Measurements from ENCODE around the gene SUV39H2. TPM values are rescaled to one million over a fixed set of nuclear protein-coding genes. Genes with fewer than 3 reads are reported as not detected.
A peak's percentile ranks its signal among the peaks of the same experiment; 100 is the strongest.

The SUV39H2 gene
- total RNA-seq, 5 donors from 2014 or later (not counting 1 experiment from before 2014, with no cell fraction given), result 2.4 to 5.1 (median 3.4) TPM

GRCh38 chr10:14880229-14880628 is 1.6 kb downstream of the SUV39H2 start:
- Histone ChIP-seq H3K4me1 (ENCODE audit: control insufficient read depth in 1 of 2, extremely low read depth in 1 of 2, insufficient read depth in 2 of 2, low read length in 2 of 2) (peaks cover 5 to 14% of the 10 kb centered on the region in 2 experiments), H3K9me3 (no peaks in the 10 kb centered on the region), H3K27ac (ENCODE audit: low read length) (no peak overlapping the region), H3K4me3 (ENCODE audit: control insufficient read depth in 1 of 2, extremely low read depth in 1 of 2, low read length in 1 of 2) (no peak overlapping the region), H3K36me3 (ENCODE audit: control insufficient read depth in 2 of 2, extremely low read depth in 1 of 2, insufficient read depth in 1 of 2, low read length in 1 of 2) (no peaks in the 10 kb centered on the region), H3K27me3 (replicated peaks in 1 of 2; ENCODE audit: control insufficient read depth in 2 of 2, extremely low read depth in 1 of 2, insufficient read depth in 2 of 2, low read length in 1 of 2) (no peaks in the 10 kb centered on the region)
- H3K4me3 Mint-ChIP-seq, result peak overlapping the region; percentile 86 to 92 (median 88)
- ChIA-PET CTCF (interaction anchor here in 1 of 2 donors (1.1 to 1.2 kb wide), 2 partner anchors 22 to 25 kb away, joined by 3 to 4 read pairs; no protein-coding TSS in a partner anchor), POLR2A (no interaction called here)
- H3K36me3 Mint-ChIP-seq, result peaks cover 2% of the 10 kb centered on the region
- no CpG with 5 or more reads among the region's 7 CpGs for WGBS (ENCODE audit: insufficient coverage)
- H3K9me3 Mint-ChIP-seq, result no peaks in the 10 kb centered on the region
- no peaks in the 10 kb centered on the region for H3K27me3 Mint-ChIP-seq
- DNase-seq, result peak in 1 of 35 experiments; percentile 11
- peaks cover 31 to 40% (median 34%) of the 10 kb centered on the region in 3 donors for H3K4me1 Mint-ChIP-seq
- H3K27ac Mint-ChIP-seq, result peak overlapping the region in 1 of 2 donors; percentile 66
- no peak for ATAC-seq (replicated peaks in 1 of 4)

- Mint-ChIP-seq H3K27me3 (no peaks in the 10 kb centered on the region), H3K4me3 (no peak overlapping the region), H3K9me3 (no peaks in the 10 kb centered on the region), H3K4me1 (peaks cover 17 to 19% (median 19%) of the 10 kb centered on the region in 3 donors), H3K36me3 (no peaks in the 10 kb centered on the region), H3K27ac (no peak overlapping the region)
- H3K27me3 ChIP-seq (replicated peaks in 1 of 2; ENCODE audit: control insufficient read depth in 2 of 2, extremely low read depth in 1 of 2, insufficient read depth in 2 of 2, low read length in 1 of 2), result no peaks in the 10 kb centered on the region
- ChIA-PET CTCF (no interaction called here), POLR2A (no interaction called here)
- no CpG with 5 or more reads among the region's 3 CpGs for WGBS (ENCODE audit: insufficient coverage)
- H3K9me3 ChIP-seq, result no peaks in the 10 kb centered on the region
- peaks cover 0 to 4% of the 10 kb centered on the region in 2 donors for H3K36me3 ChIP-seq (ENCODE audit: control insufficient read depth in 2 of 2, extremely low read depth in 1 of 2, insufficient read depth in 1 of 2, low read length in 1 of 2)
- no peak for DNase-seq
- H3K27ac ChIP-seq (ENCODE audit: low read length), result no peak overlapping the region
- H3K4me3 ChIP-seq (ENCODE audit: control insufficient read depth in 1 of 2, extremely low read depth in 1 of 2, low read length in 1 of 2), result no peak overlapping the region
- no peak for ATAC-seq (replicated peaks in 1 of 4)
- H3K4me1 ChIP-seq (ENCODE audit: control insufficient read depth in 1 of 2, extremely low read depth in 1 of 2, insufficient read depth in 2 of 2, low read length in 2 of 2), result peaks cover 5 to 9% of the 10 kb centered on the region in 2 experiments
These were observed 5.4 kb downstream of the SUV39H2 start for GRCh38 chr10:14884082-14884481.

DNA sequence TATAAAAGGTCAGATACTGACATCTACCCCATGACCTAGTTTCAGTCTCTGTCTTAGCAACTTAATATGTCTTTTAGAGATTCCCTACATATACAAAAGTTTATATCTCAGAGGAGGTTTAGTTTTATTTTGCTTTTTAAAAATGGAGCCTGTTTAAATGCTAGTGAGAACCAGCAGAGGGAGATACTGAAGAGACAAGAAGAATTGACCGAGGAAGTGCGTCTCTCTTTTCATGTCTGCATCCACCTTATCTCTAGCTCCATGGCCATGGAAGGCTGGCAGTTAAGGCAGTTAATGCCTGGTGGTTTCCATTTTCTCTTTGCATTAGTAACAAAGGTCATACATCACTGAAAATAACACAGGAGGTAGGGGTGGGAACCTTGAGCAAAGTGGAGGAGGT is 10.7 kb downstream of the SUV39H2 start:
- Mint-ChIP-seq H3K36me3 (no peaks in the 10 kb centered on the region), H3K4me3 (no peak overlapping the region), H3K4me1 (peaks cover 5 to 11% (median 5%) of the 10 kb centered on the region in 3 donors), H3K27ac (peak overlapping the region in 1 of 2 donors; percentile 23), H3K27me3 (no peaks in the 10 kb centered on the region), H3K9me3 (no peaks in the 10 kb centered on the region)
- ATAC-seq (replicated peaks in 1 of 4), result no peak
- ChIA-PET POLR2A (interaction anchor here in 1 of 2 donors (0.7 kb wide), 1 partner anchor 258 kb away, joined by 3 read pairs; no protein-coding TSS in a partner anchor), CTCF (interaction anchor here (0.6 to 1.9 kb wide), 7 partner anchors 9 to 78 kb away, joined by 3 to 6 read pairs (median 3); partner anchors contain the start of gene SUV39H2 (in 1 of the 2))
- DNase-seq, result peak in 1 of 35 experiments; percentile 36
- no peaks in the 10 kb centered on the region for H3K27me3 ChIP-seq (replicated peaks in 1 of 2; ENCODE audit: control insufficient read depth in 2 of 2, extremely low read depth in 1 of 2, insufficient read depth in 2 of 2, low read length in 1 of 2)
- peaks cover 0 to 4% of the 10 kb centered on the region in 2 donors for H3K36me3 ChIP-seq (ENCODE audit: control insufficient read depth in 2 of 2, extremely low read depth in 1 of 2, insufficient read depth in 1 of 2, low read length in 1 of 2)
- peaks cover 0 to 3% of the 10 kb centered on the region in 2 experiments for H3K4me1 ChIP-seq (ENCODE audit: control insufficient read depth in 1 of 2, extremely low read depth in 1 of 2, insufficient read depth in 2 of 2, low read length in 2 of 2)
- no peaks in the 10 kb centered on the region for H3K9me3 ChIP-seq
- no peak overlapping the region for H3K4me3 ChIP-seq (ENCODE audit: control insufficient read depth in 1 of 2, extremely low read depth in 1 of 2, low read length in 1 of 2)
- WGBS (ENCODE audit: insufficient coverage), result no CpG with 5 or more reads among the region's 2 CpGs
- no peak overlapping the region for H3K27ac ChIP-seq (ENCODE audit: low read length)

- Mint-ChIP-seq H3K36me3 (no peaks in the 10 kb centered on the region), H3K4me1 (peaks cover 5 to 11% (median 5%) of the 10 kb centered on the region in 3 donors), H3K9me3 (no peaks in the 10 kb centered on the region), H3K4me3 (no peak overlapping the region), H3K27ac (no peak overlapping the region), H3K27me3 (no peaks in the 10 kb centered on the region)
- WGBS (ENCODE audit: insufficient coverage), result 100% methylated on average over 1 of the region's 1 CpG
- no peak overlapping the region for H3K27ac ChIP-seq (ENCODE audit: low read length)
- peaks cover 0 to 3% of the 10 kb centered on the region in 2 experiments for H3K4me1 ChIP-seq (ENCODE audit: control insufficient read depth in 1 of 2, extremely low read depth in 1 of 2, insufficient read depth in 2 of 2, low read length in 2 of 2)
- CTCF ChIA-PET, result interaction anchor here (0.5 to 0.7 kb wide), 2 partner anchors 104 to 1592 kb away, joined by 3 read pairs; no protein-coding TSS in a partner anchor
- no peak for DNase-seq
- no peak for ATAC-seq (replicated peaks in 1 of 4)
- peaks cover 0 to 2% of the 10 kb centered on the region in 2 donors for H3K36me3 ChIP-seq (ENCODE audit: control insufficient read depth in 2 of 2, extremely low read depth in 1 of 2, insufficient read depth in 1 of 2, low read length in 1 of 2)
- POLR2A ChIA-PET, result no interaction called here
- no peaks in the 10 kb centered on the region for H3K27me3 ChIP-seq (replicated peaks in 1 of 2; ENCODE audit: control insufficient read depth in 2 of 2, extremely low read depth in 1 of 2, insufficient read depth in 2 of 2, low read length in 1 of 2)
- H3K4me3 ChIP-seq (ENCODE audit: control insufficient read depth in 1 of 2, extremely low read depth in 1 of 2, low read length in 1 of 2), result no peak overlapping the region
- no peaks in the 10 kb centered on the region for H3K9me3 ChIP-seq
These were observed 12.5 kb downstream of the SUV39H2 start for GRCh38 chr10:14891151-14891550.

GRCh38 chr10:14904316-14904732 is 25.7 kb downstream of the SUV39H2 start:
- peaks cover 8 to 16% of the 10 kb centered on the region in 2 donors for H3K36me3 ChIP-seq (ENCODE audit: control insufficient read depth in 2 of 2, extremely low read depth in 1 of 2, insufficient read depth in 1 of 2, low read length in 1 of 2)
- H3K27ac Mint-ChIP-seq, result no peak overlapping the region
- ATAC-seq (replicated peaks in 1 of 4) (peak in 2 of 4 experiments; percentile 56 to 77), DNase-seq (peak in 22 of 35 experiments; percentile 5 to 56 (median 24))
- H3K4me3 ChIP-seq (ENCODE audit: control insufficient read depth in 1 of 2, extremely low read depth in 1 of 2, low read length in 1 of 2), result no peak overlapping the region
- no peak overlapping the region for H3K27ac ChIP-seq (ENCODE audit: low read length)
- no CpG with 5 or more reads among the region's 1 CpG for WGBS (ENCODE audit: insufficient coverage)
- H3K27me3 ChIP-seq (replicated peaks in 1 of 2; ENCODE audit: control insufficient read depth in 2 of 2, extremely low read depth in 1 of 2, insufficient read depth in 2 of 2, low read length in 1 of 2), result no peaks in the 10 kb centered on the region
- no peaks in the 10 kb centered on the region for H3K27me3 Mint-ChIP-seq
- no peaks in the 10 kb centered on the region for H3K9me3 ChIP-seq
- H3K9me3 Mint-ChIP-seq, result peaks cover 0 to 5% (median 4%) of the 10 kb centered on the region in 3 donors
- H3K4me1 ChIP-seq (ENCODE audit: control insufficient read depth in 1 of 2, extremely low read depth in 1 of 2, insufficient read depth in 2 of 2, low read length in 2 of 2), result peaks cover 0 to 2% of the 10 kb centered on the region in 2 experiments
- peaks cover 15 to 20% (median 19%) of the 10 kb centered on the region in 3 donors for H3K4me1 Mint-ChIP-seq
- ChIA-PET POLR2A (interaction anchor here in 1 of 2 donors (0.6 kb wide), 1 partner anchor 23 kb away, joined by 3 read pairs; no protein-coding TSS in a partner anchor), CTCF (interaction anchor here (1.0 to 1.3 kb wide), 3 partner anchors 23 to 50 kb away, joined by 3 read pairs; partner anchors contain the start of gene DCLRE1C (in 1 of the 2))
- H3K4me3 Mint-ChIP-seq, result no peak overlapping the region
- peaks cover 29% of the 10 kb centered on the region for H3K36me3 Mint-ChIP-seq

- POLR2A ChIA-PET, result interaction anchor here in 1 of 2 donors (0.6 kb wide), 2 partner anchors 22 kb away, joined by 3 to 6 read pairs; no protein-coding TSS in a partner anchor
- no peak for ATAC-seq (replicated peaks in 1 of 4)
- peaks cover 31% of the 10 kb centered on the region for H3K36me3 Mint-ChIP-seq
- CTCF ChIA-PET, result interaction anchor here (0.6 to 1.3 kb wide), 3 partner anchors 25 to 1280 kb away, joined by 3 read pairs; partner anchors contain the start of gene DCLRE1C (in 1 of the 2)
- Histone ChIP-seq H3K27ac (ENCODE audit: low read length) (no peak overlapping the region), H3K9me3 (no peaks in the 10 kb centered on the region), H3K27me3 (replicated peaks in 1 of 2; ENCODE audit: control insufficient read depth in 2 of 2, extremely low read depth in 1 of 2, insufficient read depth in 2 of 2, low read length in 1 of 2) (no peaks in the 10 kb centered on the region), H3K36me3 (ENCODE audit: control insufficient read depth in 2 of 2, extremely low read depth in 1 of 2, insufficient read depth in 1 of 2, low read length in 1 of 2) (peaks cover 8 to 20% of the 10 kb centered on the region in 2 donors), H3K4me3 (ENCODE audit: control insufficient read depth in 1 of 2, extremely low read depth in 1 of 2, low read length in 1 of 2) (no peak overlapping the region), H3K4me1 (ENCODE audit: control insufficient read depth in 1 of 2, extremely low read depth in 1 of 2, insufficient read depth in 2 of 2, low read length in 2 of 2) (peaks cover 0 to 2% of the 10 kb centered on the region in 2 experiments)
- no peak for DNase-seq
- no peak overlapping the region for H3K27ac Mint-ChIP-seq
- no peaks in the 10 kb centered on the region for H3K27me3 Mint-ChIP-seq
- no CpG with 5 or more reads among the region's 2 CpGs for whole genome bisulfite sequencing (ENCODE audit: insufficient coverage)
- H3K4me3 Mint-ChIP-seq, result no peak overlapping the region
- H3K9me3 Mint-ChIP-seq, result peaks cover 0 to 5% (median 4%) of the 10 kb centered on the region in 3 donors
- peaks cover 15 to 20% (median 19%) of the 10 kb centered on the region in 3 donors for H3K4me1 Mint-ChIP-seq
These were observed 26.2 kb downstream of the SUV39H2 start for GRCh38 chr10:14904864-14905263.

Measured in T-cell (primary cell).